HG02870 (cell line): ENCODE results near the gene KRTAP24-1.

Source experiments
- ATAC-seq: cut with Tn5 transposase; IDR thresholded peaks from one replicate; pipeline ENCODE4 v1.9.1; 2021; ENCODE audit warnings: mild to moderate bottlenecking, moderate library complexity; ENCODE audit not compliant: unreplicated experiment

Gene KRTAP24-1, protein sequence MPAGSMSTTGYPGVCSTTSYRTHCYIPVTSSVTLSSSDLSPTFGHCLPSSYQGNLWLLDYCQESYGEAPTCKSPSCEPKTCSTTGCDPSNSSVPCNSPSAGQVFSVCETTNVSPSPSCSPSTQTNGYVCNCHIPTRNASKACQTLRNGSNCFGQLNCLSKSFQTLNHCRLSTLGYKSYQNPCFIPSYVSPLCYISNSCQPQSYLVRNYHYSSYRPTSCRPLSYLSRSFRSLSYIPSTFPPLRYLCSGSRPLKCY

DNA sequence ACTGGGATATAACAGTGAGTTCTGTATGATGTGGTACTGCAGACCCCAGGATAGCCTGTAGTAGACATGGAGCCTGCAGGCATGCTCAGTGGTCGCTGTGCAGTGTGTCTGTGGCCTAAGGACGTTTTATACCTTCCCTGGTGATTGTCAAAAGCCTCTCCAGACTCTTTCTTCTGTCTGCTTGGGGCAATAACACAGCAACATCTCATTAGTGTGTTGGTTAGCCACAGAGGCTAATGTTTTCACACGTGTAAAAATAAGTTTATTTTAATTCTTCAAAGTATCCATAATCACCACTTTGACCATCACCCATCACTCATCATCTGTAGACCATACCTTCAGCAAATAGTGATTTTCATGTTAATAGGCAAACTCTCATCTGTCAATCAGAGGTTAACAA, at the start of gene KRTAP24-1:
Gene KRTAP24-1 (minus strand): TSS at position 101 of the 400 bp plus-strand sequence. CDS start 18 bp downstream, at position 83.
- ATAC-seq = no peak

- ATAC-seq = no peak
Observed at GRCh38 chr21:30329203-30329875, 46.6 kb upstream of the KRTAP24-1 start.

- no peak for ATAC-seq
Observed at GRCh38 chr21:30326390-30326789, 43.6 kb upstream of the KRTAP24-1 start.

DNA sequence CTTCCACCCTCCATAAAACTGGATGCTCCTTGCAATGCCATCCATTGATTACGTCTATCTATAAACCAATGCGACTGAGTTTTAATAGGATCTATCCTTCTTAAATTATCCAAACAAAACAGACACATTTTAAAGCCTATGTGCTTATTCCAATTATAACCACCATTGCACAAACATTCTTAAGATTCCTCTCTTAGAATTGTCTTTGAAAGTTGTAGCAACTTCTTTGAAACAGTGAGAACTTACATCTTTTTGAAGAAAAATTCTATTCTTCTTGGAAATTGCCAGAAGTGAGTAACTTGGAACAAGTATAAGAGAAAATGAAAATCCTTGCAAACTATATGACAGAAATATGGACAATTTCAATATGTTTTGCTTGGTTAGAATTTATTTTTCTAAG, 37.5 kb upstream of the KRTAP24-1 start, which contains the start of gene KRTAP26-1:
Gene KRTAP26-1 (minus strand): TSS at position 101 of the 400 bp plus-strand sequence. CDS start 280 bp downstream, outside the sequence.
- ATAC-seq = no peak

DNA sequence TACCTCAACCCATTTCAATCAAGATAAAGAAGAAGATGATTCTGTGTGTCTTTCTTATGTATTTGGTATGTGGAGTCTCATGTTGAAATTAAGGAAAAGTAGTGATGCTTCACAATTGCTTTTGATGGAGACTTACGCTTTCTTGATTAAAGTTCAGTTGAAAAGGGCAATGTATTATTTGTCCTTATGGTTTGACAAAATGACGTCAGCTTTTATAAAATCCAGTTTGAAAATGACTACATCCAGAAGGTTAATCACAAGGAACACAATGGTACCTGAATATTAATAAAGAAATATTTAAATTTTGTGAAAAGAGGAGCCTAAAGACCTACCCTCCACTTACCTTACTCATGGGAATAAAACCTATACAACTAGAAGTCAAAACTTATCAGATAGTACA, 33.0 kb upstream of the KRTAP24-1 start:
- ATAC-seq = no peak

GRCh38 chr21:30306884-30307283, 24.1 kb upstream of the KRTAP24-1 start:
- ATAC-seq = no peak

DNA sequence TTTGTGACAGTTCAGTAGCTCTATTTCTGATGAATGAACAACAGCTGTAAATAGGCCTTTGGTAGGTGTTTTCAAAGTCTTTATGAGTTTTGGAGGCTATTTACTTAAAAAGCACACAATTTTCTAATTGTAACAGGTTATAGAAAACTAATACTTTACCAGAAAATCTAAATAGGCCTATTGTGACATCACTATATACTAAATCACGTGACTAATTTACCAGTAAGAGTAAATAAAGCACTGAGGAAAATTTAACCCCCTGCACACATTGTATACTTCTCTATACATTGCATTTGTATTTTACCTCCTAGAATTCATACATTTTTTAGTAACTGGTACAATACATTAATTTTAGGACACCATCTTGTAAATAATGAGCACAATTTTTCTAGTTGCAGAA, 22.4 kb upstream of the KRTAP24-1 start:
- ATAC-seq = no peak

DNA sequence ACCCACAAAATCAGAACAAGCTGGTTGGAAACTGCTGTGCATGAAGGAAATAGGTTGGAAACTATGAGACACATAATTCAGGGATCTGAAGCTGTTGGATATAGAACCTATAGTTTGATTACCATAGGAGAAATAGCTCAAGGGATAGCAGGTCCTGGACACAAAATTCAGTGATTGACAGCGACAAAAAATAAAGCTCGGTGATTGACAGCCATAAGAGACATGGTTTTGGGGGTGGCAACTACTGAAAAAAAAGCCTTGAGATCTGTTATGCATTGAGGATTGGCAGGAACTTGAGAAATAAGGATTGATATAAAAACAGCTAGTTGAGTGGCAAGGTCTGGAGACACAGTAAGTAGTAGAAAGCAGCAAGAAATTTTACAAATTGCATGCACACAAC, 6.5 kb upstream of the KRTAP24-1 start, which contains the start of gene KRTAP25-1:
Gene KRTAP25-1 (minus strand): TSS at position 300 of the 400 bp plus-strand sequence. CDS start 24 bp downstream, at position 276.
- no peak for ATAC-seq

- no peak for ATAC-seq
Observed at GRCh38 chr21:30271611-30272010, 11.1 kb downstream of the KRTAP24-1 start.

DNA sequence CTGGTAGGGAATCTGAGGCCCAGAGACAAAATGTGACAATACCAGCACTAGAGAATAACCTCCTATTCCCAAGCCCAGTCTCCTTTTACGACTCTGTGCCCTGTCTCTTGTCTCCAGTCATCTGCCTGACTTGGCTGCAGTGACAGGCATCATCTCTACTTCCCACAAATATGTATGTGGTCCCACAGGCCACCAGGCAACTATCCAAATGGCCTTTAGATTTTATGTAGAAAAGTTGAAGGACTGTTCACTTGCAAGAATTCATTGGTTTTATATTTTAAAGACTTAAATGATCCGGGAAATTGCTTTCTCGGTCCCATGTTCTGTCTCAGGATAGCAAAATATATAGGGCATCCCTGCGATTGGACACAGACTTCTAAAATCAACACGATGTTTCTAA, 11.6 kb downstream of the KRTAP24-1 start:
- ATAC-seq = no peak

DNA sequence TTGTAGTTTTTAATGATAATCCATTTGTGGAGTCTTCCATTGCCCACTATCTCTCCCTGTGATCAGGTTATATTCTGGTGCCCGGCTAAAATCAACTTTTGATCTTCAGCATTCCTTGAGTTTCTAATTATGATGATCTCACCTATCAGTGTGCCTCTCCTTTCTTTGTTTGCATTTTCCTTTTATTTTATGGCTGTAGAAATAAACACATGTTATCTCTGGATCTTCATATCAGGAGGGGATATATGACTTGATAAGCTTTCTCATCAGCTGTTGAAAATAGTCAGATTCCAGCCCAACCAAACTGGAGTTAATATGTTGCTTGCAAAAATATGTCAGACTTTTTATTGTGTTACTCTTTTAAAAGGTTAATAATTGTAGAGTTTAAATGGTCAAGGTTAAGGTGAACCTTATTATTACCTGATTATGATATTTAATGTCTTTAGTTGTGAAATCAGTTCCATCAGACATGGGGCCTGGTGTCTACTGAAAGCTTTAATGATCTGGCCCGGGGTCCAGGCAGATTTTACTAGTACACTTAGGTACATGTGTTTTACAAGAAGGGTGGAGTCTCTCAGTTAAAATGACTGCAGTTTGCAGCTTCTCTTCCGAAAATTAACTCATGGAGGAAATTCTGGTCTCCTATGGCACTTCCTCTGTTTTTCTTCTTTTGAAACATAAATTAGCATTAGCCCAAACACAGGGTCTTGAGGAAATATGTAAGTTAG, 12.8 kb downstream of the KRTAP24-1 start:
- no peak for ATAC-seq

- ATAC-seq = no peak
Observed at GRCh38 chr21:30268608-30269197, 14.0 kb downstream of the KRTAP24-1 start.

- no peak for ATAC-seq
Observed at GRCh38 chr21:30257773-30258172, 25.0 kb downstream of the KRTAP24-1 start.

DNA sequence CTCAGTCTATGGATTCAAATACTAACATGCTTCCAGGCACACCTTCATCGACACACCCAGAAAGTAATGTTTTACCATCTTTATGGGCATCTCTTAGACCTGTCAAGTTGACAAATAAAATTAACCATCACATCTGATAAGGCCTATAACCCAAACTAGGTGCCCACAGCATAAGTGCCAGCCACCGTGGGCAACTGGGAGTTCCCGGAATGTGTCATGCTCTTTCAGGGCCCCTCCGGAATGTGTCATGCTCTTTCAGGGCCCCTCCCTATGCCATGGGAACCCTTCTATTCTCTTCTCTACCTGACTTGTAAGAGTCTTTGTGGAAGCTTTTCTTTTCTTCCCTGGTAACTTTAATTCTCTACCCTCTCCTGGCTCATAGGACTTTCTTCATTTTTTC, 26.6 kb downstream of the KRTAP24-1 start:
- ATAC-seq = no peak

GRCh38 chr21:30255679-30256078, 27.1 kb downstream of the KRTAP24-1 start:
- ATAC-seq = no peak

GRCh38 chr21:30251781-30252180, 31.0 kb downstream of the KRTAP24-1 start:
- no peak for ATAC-seq

DNA sequence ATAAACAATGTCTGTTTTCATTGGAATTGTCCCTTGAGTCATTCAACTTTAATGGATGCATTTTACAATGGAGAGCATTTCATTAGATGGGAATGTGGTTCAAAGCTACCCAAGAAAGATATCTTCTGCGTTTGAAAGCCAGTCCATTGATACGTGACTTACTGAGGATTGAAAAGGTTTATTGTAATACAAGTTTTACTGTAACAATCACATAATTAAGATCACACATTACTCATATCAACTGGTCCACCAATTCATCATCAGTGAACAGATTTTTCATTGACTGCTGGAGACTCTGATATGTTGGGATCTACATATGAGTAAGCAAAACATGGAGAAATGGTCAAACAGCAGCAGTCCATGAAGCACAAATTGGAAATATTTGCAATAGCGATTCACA, 32.8 kb downstream of the KRTAP24-1 start:
- no peak for ATAC-seq

DNA sequence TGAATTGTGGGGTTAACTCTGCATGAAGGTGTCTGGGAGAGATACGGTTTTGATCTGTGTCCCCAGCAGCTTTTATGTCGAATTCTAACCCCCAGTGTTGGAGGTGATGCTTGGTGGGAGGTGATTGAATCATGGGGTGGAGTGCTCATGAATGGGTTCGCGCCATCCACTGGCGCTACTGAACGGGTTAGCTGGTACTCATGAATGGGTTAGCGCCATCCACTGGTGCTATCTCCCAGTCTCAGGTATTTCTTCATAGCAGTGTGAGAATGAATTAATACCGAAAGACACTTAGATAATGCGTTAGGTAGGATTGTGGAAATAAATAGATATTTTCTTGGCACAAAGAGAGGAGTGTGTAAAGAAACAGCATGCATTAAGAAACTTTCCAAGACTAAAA, 33.9 kb downstream of the KRTAP24-1 start:
- ATAC-seq = no peak

DNA sequence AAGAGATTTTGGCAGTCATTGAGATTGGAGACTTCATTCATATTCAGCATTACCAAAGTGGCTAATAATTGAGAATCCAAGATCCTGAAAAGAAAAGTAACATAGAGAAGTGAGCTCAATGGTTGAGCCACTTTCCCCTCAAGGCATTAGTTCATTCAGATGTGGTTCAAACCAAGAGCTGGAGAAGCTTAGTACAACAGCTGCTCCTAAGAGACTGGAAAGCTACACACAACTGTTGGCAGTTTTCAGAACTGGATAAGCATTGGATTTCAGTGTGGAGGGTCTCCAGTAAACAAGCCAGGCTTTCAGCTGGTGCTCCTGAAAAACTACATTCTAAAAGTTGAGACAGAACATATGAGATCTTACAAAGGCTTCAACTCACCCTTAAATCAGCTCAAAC, 37.7 kb downstream of the KRTAP24-1 start:
- ATAC-seq = no peak

- ATAC-seq = no peak
Observed at GRCh38 chr21:30243691-30244090, 39.1 kb downstream of the KRTAP24-1 start.

DNA sequence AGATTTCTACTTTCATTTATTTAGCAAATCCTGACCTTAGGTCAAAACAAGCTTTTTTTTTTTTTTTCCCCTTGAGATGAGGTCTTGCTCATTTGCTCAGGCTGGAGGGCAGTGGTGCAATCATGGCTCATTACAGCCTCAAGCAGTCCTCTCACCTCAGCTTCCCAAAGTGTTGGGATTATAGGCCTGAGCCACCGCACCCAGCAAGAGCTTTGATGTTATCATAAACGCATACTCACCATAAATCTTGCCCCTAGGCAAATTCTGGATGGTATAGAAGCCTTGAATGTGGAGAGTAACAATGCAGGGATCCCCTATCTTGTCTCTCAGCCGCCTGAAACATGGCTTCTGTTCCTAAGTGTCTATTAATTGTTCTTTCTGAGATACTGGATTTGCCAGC, 42.1 kb downstream of the KRTAP24-1 start:
- ATAC-seq = no peak
